DMS 273 treated with DMSO at 0.1 percent for 48 hours (cell line): ENCODE measurements around the gene ATG5.
"Not testable (repeated sequence)": the region's sequence is repeated elsewhere in the genome, so short reads cannot be mapped to it uniquely, and the experiment has no call there.

Experiments
- DNase-seq: peaks from one replicate; lab custom pipeline; 2025; lab: John Stamatoyannopoulos, UW

The ATG5 gene

GRCh38 chr6:106154326-106154725 lies 171.2 kb downstream of the ATG5 start:
- no peak for DNase-seq

GRCh38 chr6:106152952-106153351 lies 172.6 kb downstream of the ATG5 start:
- no peak for DNase-seq

GRCh38 chr6:106152476-106152875 lies 173.1 kb downstream of the ATG5 start:
- not testable (repeated sequence) for DNase-seq

GRCh38 chr6:106149472-106150069 lies 176.0 kb downstream of the ATG5 start:
- no peak for DNase-seq

- no peak for DNase-seq
Measured at GRCh38 chr6:106147476-106147875, 178.1 kb downstream of the ATG5 start.

- no peak for DNase-seq
Measured at GRCh38 chr6:106146852-106147351, 178.7 kb downstream of the ATG5 start.

GRCh38 chr6:106145741-106146227 lies 179.8 kb downstream of the ATG5 start:
- no peak for DNase-seq

- no peak for DNase-seq
Measured at GRCh38 chr6:106145144-106145543, 180.4 kb downstream of the ATG5 start.

GRCh38 chr6:106143665-106144064 lies 181.9 kb downstream of the ATG5 start:
- no peak for DNase-seq

- DNase-seq = no peak
Measured at GRCh38 chr6:106142876-106143431, 182.6 kb downstream of the ATG5 start.

- no peak for DNase-seq
Measured at GRCh38 chr6:106141441-106142237, 183.9 kb downstream of the ATG5 start.

- DNase-seq = no peak
Measured at GRCh38 chr6:106138151-106138550, 187.4 kb downstream of the ATG5 start.

GRCh38 chr6:106136845-106137244 lies 188.7 kb downstream of the ATG5 start:
- no peak for DNase-seq

GRCh38 chr6:106135911-106136571 lies 189.5 kb downstream of the ATG5 start:
- DNase-seq = no peak

- DNase-seq = no peak
Measured at GRCh38 chr6:106134906-106135634, 190.5 kb downstream of the ATG5 start.
